Inflammatory macrophage treated with lipopolysaccharide for 4 hours (primary cell): ENCODE measurements around the gene STX18.

Experiments
- DNase-seq: peaks from one replicate; pipeline ENCODE4 v3.0.0-alpha.2; 2020

Gene STX18

GRCh38 chr4:4395849-4396627, 145.8 kb downstream of the STX18 start:
- DNase-seq = no peak

DNA sequence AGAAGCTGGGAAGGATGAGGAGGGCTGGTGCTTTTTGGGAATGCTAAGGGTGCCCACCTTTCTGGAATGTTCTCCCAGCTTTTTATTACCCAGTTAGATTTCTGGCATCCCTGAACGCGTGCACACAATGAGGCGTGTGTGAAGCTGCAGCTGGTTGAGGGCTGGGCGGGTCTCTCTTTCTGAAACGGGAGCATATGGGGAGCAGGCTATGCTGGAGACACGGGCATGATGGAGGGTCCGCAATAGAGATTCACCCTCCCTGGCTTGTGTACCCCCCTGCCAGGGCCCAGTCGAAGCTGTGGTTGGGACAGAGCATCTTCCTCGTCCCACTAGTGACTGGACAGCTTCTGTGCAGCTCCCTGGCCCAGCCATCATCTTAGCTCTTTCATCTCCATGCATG, 146.5 kb downstream of the STX18 start:
- no peak for DNase-seq

- DNase-seq = no peak
Observed at GRCh38 chr4:4394644-4395043, 147.2 kb downstream of the STX18 start.

DNA sequence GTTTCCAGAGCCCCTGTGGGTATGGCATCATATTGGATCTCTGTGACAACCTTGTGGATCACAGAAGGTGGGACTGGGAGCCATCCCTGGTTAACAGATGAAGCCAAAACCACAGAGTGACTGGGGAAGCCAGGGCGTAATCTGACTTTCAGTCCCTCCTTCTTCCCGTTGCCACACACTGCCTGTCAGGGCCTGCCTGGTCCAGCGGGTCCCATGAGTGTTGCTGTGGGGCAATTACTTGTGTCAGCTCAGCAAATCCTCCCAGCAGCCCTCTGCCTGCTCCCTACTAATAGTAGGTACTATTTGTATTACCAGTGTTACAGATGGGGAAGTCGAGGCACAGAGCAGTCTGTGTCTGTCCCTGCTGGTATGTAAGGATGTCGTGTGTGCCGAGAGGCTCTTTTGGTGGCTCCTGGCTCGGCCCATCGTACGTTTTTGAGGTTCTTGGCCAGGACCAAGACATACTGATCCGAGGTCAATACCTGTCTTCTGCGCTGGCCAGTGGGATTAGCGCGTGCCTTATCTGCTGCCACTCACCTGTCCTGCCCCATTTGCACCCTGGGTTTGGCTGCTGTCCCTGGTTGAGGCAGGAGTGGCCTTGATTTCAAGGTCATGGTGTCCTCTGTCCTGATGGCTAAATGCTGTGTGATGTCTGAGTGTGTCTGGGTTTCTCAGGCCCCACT, 149.2 kb downstream of the STX18 start:
- no peak for DNase-seq

- no peak for DNase-seq
Observed at GRCh38 chr4:4391866-4392265, 150.0 kb downstream of the STX18 start.

- DNase-seq = no peak
Observed at GRCh38 chr4:4390515-4391240, 151.2 kb downstream of the STX18 start.

GRCh38 chr4:4390046-4390445, 151.8 kb downstream of the STX18 start:
- DNase-seq = no peak

DNA sequence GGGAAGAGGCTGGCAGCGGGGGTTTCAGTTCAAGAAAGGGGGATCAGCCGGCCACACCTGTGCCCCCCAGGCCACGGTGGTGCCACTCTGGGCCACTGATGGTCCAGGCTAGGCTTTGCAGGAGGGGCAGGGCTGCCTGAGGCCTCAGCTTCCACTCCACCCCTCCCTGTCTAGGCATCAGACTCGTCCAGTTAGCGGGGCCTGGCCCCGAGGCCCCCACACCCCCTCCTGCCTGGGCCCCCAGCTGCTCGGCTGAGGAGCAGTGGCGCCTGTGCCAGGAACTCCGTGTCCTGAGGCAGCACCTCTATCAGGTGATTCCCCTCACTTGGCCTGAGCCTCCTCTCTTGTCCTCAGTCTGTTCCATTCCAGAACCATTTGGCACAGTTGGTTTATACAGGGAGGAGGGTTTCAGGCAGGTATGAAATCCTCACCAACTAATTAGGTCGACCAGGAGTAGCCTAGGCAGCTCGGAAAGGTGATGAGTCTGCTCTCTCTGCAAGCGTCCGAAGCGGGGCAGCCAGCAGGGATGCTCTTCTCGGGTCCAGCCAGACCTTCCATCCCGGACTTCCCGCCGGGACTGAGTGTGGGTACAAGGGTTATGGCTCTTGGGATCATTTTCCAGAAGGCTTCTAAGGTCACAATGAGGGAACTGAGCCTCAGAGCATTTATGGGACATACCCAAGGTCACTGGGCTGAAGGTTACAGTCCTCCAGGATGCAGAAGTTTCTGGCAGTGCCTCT, 152.8 kb downstream of the STX18 start:
- DNase-seq = no peak

DNA sequence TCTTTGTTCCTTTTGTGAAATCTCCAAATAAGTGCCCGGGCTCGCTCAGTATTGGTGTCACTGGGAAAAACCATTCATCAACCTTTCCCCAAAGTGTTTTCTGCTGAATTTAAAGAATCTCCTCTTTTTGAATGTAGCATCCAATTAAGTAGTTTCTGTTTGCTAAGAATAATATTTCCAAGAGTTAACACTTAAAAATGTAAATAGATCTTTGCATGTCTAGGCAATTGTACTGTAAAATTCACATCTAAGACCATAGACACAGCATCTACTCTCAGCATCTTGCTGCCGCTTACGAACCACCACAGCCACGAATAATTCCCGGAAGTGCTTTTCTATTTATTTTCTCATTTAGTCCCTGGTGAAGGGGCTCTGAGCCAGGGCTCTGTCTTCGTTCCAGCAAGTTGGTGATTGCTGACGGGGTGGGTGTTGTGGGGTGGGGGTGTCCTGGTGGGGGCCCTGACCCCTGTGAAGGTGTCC, 153.5 kb downstream of the STX18 start:
- no peak for DNase-seq

GRCh38 chr4:4387531-4388310, 154.1 kb downstream of the STX18 start:
- DNase-seq = no peak

DNA sequence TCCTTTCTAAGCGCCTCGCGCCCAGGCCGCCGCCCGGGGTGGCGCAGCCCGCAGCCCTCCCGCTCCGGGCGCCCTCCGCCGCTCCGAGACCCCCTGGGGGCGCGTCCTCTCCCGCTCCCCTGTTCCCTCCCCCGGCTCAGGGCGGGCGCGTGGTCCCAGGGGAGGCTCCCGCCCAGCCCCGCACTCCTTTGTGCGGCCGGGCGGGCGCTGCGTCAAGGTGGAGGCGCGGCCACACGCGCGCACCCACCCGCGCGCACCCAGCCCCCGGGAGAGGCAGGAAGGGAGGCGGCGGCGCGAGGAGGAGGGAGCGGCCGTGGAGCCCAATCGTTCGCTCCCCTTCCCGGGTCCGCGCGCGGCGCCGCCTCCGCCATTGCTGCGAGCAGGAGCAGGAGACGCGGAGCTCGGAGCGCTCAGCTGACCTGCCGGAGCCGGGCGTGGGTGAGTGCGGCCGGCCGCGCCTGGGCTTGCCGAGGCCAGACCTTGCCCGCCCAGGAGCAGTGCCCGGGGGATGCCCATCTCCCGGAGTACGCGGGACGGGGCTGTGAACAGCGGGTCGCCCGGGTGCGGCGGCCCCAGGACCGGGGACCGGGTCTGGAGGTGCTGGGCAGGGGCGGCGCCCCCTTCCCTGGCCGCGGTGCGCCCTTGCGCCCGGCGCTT, 155.0 kb downstream of the STX18 start, which contains the start of gene NSG1:
TSS of gene NSG1 (plus strand) at position 367 of the 657 bp plus-strand sequence. CDS start 528 bp downstream, outside the sequence.
- DNase-seq = no peak

- DNase-seq = no peak
Observed at GRCh38 chr4:4386296-4386735, 155.5 kb downstream of the STX18 start.

- no peak for DNase-seq
Observed at GRCh38 chr4:4385729-4386295, 156.0 kb downstream of the STX18 start.

- DNase-seq = no peak
Observed at GRCh38 chr4:4384837-4385236, 157.0 kb downstream of the STX18 start.

- DNase-seq = no peak
Observed at GRCh38 chr4:4383085-4383484, 158.8 kb downstream of the STX18 start.

- no peak for DNase-seq
Observed at GRCh38 chr4:4379540-4380087, 162.2 kb downstream of the STX18 start.

GRCh38 chr4:4377732-4378460, 164.0 kb downstream of the STX18 start:
- DNase-seq = no peak

DNA sequence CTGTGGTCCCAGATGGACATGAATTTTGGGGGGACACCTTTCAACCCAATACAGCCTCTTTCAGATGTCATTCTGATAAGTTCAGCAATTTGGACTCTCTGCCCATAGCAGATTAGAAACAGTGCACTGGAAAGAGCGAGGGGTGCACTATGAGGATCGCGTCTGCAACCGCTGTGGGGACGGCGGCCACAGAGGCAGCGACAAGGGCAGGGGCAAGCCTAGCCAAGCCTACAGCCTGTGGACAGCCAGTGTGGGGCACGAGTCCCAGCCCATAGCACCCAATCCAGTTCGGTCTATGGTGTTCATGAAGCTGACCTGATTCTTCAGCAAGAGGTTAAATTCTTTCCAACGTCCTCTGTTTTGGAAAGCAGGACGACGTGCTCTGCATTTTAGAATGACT, 164.7 kb downstream of the STX18 start:
- no peak for DNase-seq

DNA sequence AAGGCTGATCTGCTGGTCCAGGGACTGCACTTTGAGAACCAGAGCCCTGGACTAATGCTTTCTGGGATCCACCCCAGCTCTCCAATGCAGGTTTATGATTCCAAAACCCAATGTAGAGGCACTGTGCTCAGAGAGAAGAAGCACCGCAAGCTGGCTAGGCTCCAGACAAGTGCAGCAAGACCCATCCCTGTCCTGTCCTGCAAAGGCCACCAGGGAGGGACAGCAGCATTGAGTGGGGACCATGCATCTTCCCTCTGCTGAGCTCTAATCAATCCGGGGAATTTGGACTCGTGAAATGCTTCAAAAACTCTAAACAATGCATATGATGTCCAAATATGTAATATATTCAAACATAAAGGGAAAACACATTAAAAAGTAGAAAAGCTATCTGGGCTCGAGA, 165.8 kb downstream of the STX18 start:
- no peak for DNase-seq
